Smooth muscle cell (in vitro differentiated cells): ENCODE measurements around the gene IL37. TPM values are rescaled to one million over a fixed set of nuclear protein-coding genes. Genes with fewer than 3 reads are reported as not detected.

Experiments used
- DNase-seq: peaks from one replicate; lab custom pipeline; 2025; ENCODE audit not compliant: unreplicated experiment; lab: John Stamatoyannopoulos, UW
- H2AFZ ChIP-seq: fragments of 200-600 bp; sonication (generic); 2 replicates; pipeline ENCODE4 v1.6.0; 2016; ENCODE audit warnings: antibody characterized with exemption, low read depth, mild to moderate bottlenecking
- H3F3A ChIP-seq: fragments of 200-600 bp; sonication (generic); 2 replicates; pipeline ENCODE4 v1.6.0; 2017; ENCODE audit warnings: antibody characterized with exemption, low read depth
- H3K27ac ChIP-seq: fragments of 200-600 bp; sonication (generic); 2 replicates; pipeline ENCODE4 v1.5.1; 2016; ENCODE audit warnings: low read depth, mild to moderate bottlenecking
- H3K27me3 ChIP-seq: fragments of 200-600 bp; sonication (generic); 2 replicates; pipeline ENCODE4 v1.6.1; 2016; ENCODE audit warnings: low read depth, mild to moderate bottlenecking
- H3K36me3 ChIP-seq: fragments of 200-600 bp; sonication (generic); 2 replicates; pipeline ENCODE4 v1.5.1; 2016; ENCODE audit warnings: low read depth
- H3K4me1 ChIP-seq: fragments of 200-600 bp; sonication (generic); 2 replicates; pipeline ENCODE4 v1.5.1; 2016; ENCODE audit warnings: low read depth
- H3K4me2 ChIP-seq: fragments of 200-600 bp; sonication (generic); 2 replicates; pipeline ENCODE4 v1.6.0; 2016; ENCODE audit warnings: mild to moderate bottlenecking
- H3K4me3 ChIP-seq: fragments of 200-600 bp; sonication (generic); 2 replicates; pipeline ENCODE4 v1.5.1; 2016; ENCODE audit warnings: mild to moderate bottlenecking
- H3K79me2 ChIP-seq: fragments of 200-600 bp; sonication (generic); 2 replicates; pipeline ENCODE4 v1.6.0; 2016; ENCODE audit warnings: low read depth, mild to moderate bottlenecking
- H3K9ac ChIP-seq: fragments of 200-600 bp; sonication (generic); 2 replicates; pipeline ENCODE4 v1.6.0; 2016; ENCODE audit warnings: low read depth
- H3K9me3 ChIP-seq: fragments of 200-600 bp; sonication (generic); replicated peaks from 2 replicates; pipeline ENCODE4 v1.5.1; 2016; ENCODE audit warnings: low read depth
- H4K20me1 ChIP-seq: fragments of 200-600 bp; sonication (generic); 2 replicates; pipeline ENCODE4 v1.6.0; 2016; ENCODE audit warnings: low read depth
- WGBS: methylation state at CpG from one replicate; pipeline ENCODE4 v1.1.7; 2016; ENCODE audit warnings: low lambda C conversion rate; 5-methylcytosine and 5-hydroxymethylcytosine counted together
- polyA plus RNA-seq: library from polyadenylated mRNA; unstranded; fragments of >200 nt; fragmentation: Nextera tagmentation; extraction: Ambion mirVana; gene quantifications from 2 replicates; pipeline ENCODE4 v1.2.1, GENCODE V29; 2016
- total RNA-seq: library from RNA; depleted of rRNA; stranded (reverse); fragments of >200 nt; gene quantifications from 2 replicates; pipeline ENCODE4 v1.2.3, GENCODE V29; 2014
- TF ChIP-seq, protein P1 (sequence below): fragments of 200-600 bp; sonication (generic); IDR thresholded peaks from 2 replicates; pipeline ENCODE4 v1.5.1; 2017; ENCODE audit warnings: borderline replicate concordance, mild to moderate bottlenecking, antibody characterized with exemption; ENCODE audit not compliant: insufficient read depth, poor library complexity, severe bottlenecking

The IL37 gene
- total and polyA plus RNA-seq, 2 experiments from 2014 or later, result not detected

DNA sequence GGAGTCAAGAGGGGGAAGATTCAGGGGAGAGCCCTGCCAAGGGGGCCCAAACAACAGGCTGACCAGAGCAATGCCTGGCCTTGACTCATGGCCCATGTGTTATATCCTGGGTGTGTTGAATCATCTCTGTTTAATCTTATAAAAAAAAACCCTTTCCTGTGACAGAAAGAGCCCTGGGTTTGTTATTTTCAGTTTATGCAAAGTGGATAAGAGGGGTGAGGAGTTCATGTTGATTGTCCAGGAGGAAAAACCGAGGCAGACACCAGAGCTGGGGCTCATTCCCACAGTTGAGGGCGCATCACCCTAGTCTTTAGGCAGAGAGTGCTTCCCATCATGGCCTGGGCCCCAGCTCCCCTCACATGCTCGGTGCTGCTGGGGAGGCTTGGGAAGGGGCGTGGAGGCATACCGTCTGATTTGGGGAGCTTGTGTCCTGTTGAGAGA is 30.9 kb upstream of the IL37 start:
- H4K20me1 ChIP-seq, result no peaks in the 10 kb centered on the region
- peak overlapping the region; percentile 51 for H2AFZ ChIP-seq
- H3F3A ChIP-seq, result peaks cover 17% of the 10 kb centered on the region
- H3K9ac ChIP-seq, result peak overlapping the region; percentile 57
- TF ChIP-seq, protein P1, sequence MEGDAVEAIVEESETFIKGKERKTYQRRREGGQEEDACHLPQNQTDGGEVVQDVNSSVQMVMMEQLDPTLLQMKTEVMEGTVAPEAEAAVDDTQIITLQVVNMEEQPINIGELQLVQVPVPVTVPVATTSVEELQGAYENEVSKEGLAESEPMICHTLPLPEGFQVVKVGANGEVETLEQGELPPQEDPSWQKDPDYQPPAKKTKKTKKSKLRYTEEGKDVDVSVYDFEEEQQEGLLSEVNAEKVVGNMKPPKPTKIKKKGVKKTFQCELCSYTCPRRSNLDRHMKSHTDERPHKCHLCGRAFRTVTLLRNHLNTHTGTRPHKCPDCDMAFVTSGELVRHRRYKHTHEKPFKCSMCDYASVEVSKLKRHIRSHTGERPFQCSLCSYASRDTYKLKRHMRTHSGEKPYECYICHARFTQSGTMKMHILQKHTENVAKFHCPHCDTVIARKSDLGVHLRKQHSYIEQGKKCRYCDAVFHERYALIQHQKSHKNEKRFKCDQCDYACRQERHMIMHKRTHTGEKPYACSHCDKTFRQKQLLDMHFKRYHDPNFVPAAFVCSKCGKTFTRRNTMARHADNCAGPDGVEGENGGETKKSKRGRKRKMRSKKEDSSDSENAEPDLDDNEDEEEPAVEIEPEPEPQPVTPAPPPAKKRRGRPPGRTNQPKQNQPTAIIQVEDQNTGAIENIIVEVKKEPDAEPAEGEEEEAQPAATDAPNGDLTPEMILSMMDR, result no peak
- no peaks in the 10 kb centered on the region for H3K27me3 ChIP-seq
- H3K79me2 ChIP-seq, result no peaks in the 10 kb centered on the region
- no peak for DNase-seq
- peak overlapping the region; percentile 25 for H3K4me2 ChIP-seq
- no peaks in the 10 kb centered on the region for H3K4me1 ChIP-seq
- no peak overlapping the region for H3K4me3 ChIP-seq
- H3K36me3 ChIP-seq, result no peaks in the 10 kb centered on the region
- H3K9me3 ChIP-seq, result no peaks in the 10 kb centered on the region
- WGBS, result 75% methylated on average over 5 of the region's 5 CpGs
- peak overlapping the region; percentile 81 for H3K27ac ChIP-seq

DNA sequence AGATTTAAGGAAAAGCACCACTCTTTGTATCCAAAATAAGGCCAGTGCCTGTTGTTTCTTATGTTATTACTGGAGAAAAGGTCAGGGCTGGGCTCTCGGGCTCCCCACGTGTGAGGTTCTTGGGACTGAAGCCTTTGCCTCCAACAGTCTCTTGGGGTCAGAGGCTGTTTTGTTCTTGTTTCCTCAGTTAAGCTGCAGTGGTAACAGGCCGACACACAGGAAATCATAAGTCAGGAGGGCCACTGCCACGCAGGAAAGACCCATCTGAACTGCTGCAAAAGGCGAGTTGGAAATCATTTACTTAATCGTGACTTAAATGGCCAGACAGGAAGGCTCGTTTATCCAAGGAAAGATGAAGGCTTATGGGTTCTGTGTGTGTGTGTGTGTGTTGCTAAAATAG is 30.3 kb upstream of the IL37 start:
- Histone ChIP-seq H3K27me3 (no peaks in the 10 kb centered on the region), H3F3A (peaks cover 17% of the 10 kb centered on the region), H3K36me3 (no peaks in the 10 kb centered on the region), H3K4me2 (peak overlapping the region; percentile 25), H3K4me1 (no peaks in the 10 kb centered on the region), H2AFZ (peak overlapping the region; percentile 51), H3K4me3 (no peak overlapping the region), H3K27ac (peak overlapping the region; percentile 81), H3K9ac (peak overlapping the region; percentile 57), H3K9me3 (no peaks in the 10 kb centered on the region), H3K79me2 (no peaks in the 10 kb centered on the region), H4K20me1 (no peaks in the 10 kb centered on the region)
- no peak for DNase-seq
- TF ChIP-seq, protein P1, result no peak
- WGBS, result 42% methylated on average over 7 of the region's 7 CpGs

DNA sequence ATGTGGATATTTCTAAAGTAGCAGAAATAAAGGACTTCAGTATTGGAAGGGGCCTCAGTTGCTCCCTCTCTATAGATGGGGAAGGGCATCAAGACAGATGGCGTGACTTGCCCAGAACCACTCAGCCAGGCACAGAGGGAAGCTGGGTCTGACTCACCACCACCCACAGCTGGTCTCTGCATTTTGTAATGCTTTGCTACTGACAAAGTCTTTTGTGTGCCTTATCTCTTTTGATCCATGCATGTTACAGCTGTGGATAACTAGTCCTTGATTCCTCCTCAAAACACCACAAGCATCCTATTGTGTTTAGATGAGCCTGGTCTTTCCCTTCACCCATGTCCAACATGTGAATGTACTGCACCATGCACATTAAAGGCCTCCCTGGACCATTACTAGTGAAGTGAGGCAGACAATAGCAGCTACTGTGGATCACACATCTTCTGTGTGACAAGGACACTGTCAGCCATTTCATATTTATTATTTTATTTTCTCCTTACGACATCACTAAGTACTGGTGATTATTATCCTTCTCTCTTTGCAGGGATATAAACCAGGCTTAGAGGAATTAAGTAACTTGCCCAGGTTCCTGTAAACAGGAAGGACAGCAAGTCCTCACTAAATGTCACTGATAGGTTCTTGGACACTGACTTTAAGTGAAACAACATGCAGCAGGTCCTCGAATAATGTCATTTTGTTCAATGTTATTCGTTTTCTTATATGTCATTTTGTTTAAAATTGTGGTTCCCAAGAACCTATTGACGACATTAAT is 29.6 kb upstream of the IL37 start:
- peaks cover 17% of the 10 kb centered on the region for H3F3A ChIP-seq
- peak overlapping the region; percentile 25 for H3K4me2 ChIP-seq
- no peak overlapping the region for H2AFZ ChIP-seq
- no peak overlapping the region for H3K4me3 ChIP-seq
- TF ChIP-seq, protein P1, result no peak
- H3K4me1 ChIP-seq, result no peaks in the 10 kb centered on the region
- H3K9ac ChIP-seq, result no peak overlapping the region
- no peak for DNase-seq
- no peaks in the 10 kb centered on the region for H3K79me2 ChIP-seq
- H3K27me3 ChIP-seq, result no peaks in the 10 kb centered on the region
- H3K9me3 ChIP-seq, result no peaks in the 10 kb centered on the region
- 39% methylated on average over 5 of the region's 5 CpGs for WGBS
- no peaks in the 10 kb centered on the region for H4K20me1 ChIP-seq
- no peaks in the 10 kb centered on the region for H3K36me3 ChIP-seq
- H3K27ac ChIP-seq, result peak overlapping the region; percentile 81

DNA sequence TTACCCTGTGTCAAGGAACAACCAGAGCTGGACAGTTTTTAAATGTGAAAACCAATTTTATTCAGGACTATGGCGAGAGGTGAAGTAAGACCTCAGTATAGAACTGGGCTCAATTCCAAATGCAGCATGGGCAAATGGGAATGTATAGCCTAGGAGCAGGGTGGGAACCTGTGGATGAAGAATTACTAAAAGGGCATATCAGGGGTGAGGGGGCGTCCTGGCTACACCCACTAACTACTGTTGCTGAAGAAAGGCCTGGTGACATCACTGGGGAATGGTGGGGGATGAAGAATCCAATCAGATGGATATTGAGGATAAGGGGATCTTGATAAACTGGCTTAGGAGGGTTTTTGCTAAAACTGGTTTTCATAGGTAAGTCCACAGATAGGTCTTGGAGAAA is 27.3 kb upstream of the IL37 start:
- H3K27me3 ChIP-seq, result no peaks in the 10 kb centered on the region
- TF ChIP-seq, protein P1, result no peak
- no peaks in the 10 kb centered on the region for H3K9me3 ChIP-seq
- no peaks in the 10 kb centered on the region for H3K36me3 ChIP-seq
- H3K4me1 ChIP-seq, result no peaks in the 10 kb centered on the region
- H3K4me2 ChIP-seq, result no peak overlapping the region
- H3K4me3 ChIP-seq, result no peak overlapping the region
- no peaks in the 10 kb centered on the region for H4K20me1 ChIP-seq
- no peak overlapping the region for H3K27ac ChIP-seq
- WGBS, result 86% methylated on average over 2 of the region's 2 CpGs
- DNase-seq, result no peak
- no peak overlapping the region for H3K9ac ChIP-seq
- no peak overlapping the region for H2AFZ ChIP-seq
- peaks cover 17% of the 10 kb centered on the region for H3F3A ChIP-seq
- no peaks in the 10 kb centered on the region for H3K79me2 ChIP-seq
